Epithelial cell of esophagus (primary cell): Measurements from ENCODE around the gene SH3RF1.
"Not testable (repeated sequence)": the region's sequence is repeated elsewhere in the genome, so short reads cannot be mapped to it uniquely, and the experiment has no call there.

Source experiments
- DNase-seq: peaks from one replicate; pipeline ENCODE4 v3.0.0; 2010; ENCODE audit warnings: low read depth
- H3K4me3 ChIP-seq: 2 replicates; pipeline ENCODE4 v1.5.1; 2011; ENCODE audit warnings: mild to moderate bottlenecking, low read length, control low read depth
- CTCF ChIP-seq: IDR thresholded peaks from 2 replicates; pipeline ENCODE4 v1.5.1; 2011; ENCODE audit warnings: low read depth, mild to moderate bottlenecking, low read length, control low read depth, inconsistent platforms; ENCODE audit not compliant: insufficient read depth; ENCODE audit errors: missing control alignments

Gene SH3RF1

GRCh38 chr4:169286562-169287301, 16.0 kb upstream of the SH3RF1 start:
- H3K4me3 ChIP-seq: no peak overlapping the region
- no peak for TF ChIP-seq CTCF
- peak; percentile 67 for DNase-seq

DNA sequence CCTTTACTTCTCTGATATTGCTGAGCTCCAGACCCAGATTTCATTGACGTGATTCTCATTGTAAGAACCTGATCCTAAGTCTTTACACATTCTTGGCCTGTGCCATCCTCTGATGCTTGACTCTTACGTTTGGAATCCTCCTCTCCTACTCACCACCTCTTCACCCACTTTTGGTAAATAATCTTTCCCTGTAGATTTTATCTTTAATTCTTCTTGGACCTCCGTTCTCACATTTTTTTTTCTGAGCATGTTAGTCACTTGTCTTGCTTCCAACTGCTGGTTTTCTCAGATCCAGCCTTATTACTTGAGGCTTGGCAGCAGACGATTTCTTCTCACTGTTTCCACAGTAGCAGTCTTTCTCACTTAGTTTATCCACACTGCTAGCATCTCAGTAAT, 12.4 kb upstream of the SH3RF1 start:
- DNase-seq: peak; percentile 83
- TF ChIP-seq CTCF: no peak
- no peak overlapping the region for H3K4me3 ChIP-seq

- peak; percentile 87 for DNase-seq
- TF ChIP-seq CTCF: no peak
- H3K4me3 ChIP-seq: no peak overlapping the region
These were observed 11.8 kb upstream of the SH3RF1 start for GRCh38 chr4:169282429-169283113.

GRCh38 chr4:169279108-169279507, 8.4 kb upstream of the SH3RF1 start:
- H3K4me3 ChIP-seq: no peak overlapping the region
- no peak for TF ChIP-seq CTCF
- DNase-seq: no peak

- DNase-seq: no peak
- H3K4me3 ChIP-seq: no peak overlapping the region
- no peak for TF ChIP-seq CTCF
These were observed 7.9 kb upstream of the SH3RF1 start for GRCh38 chr4:169278624-169279023.

GRCh38 chr4:169277838-169278237, 7.1 kb upstream of the SH3RF1 start:
- H3K4me3 ChIP-seq, DNase-seq: not testable (repeated sequence)

GRCh38 chr4:169275180-169275579, 4.4 kb upstream of the SH3RF1 start:
- no peak for TF ChIP-seq CTCF
- no peak overlapping the region for H3K4me3 ChIP-seq
- DNase-seq: no peak
